Stimulated activated CD8-positive, alpha-beta memory T cell treated with anti-CD3 and anti-CD28 coated beads, Interleukin-12 subunit alpha, Interleukin-12 subunit beta, amount 100 ng/mL, for 1 hour (primary cell): ENCODE data around the gene CSMD2.

ENCODE experiments used
- DNase-seq: peaks from one replicate; pipeline ENCODE4 v3.0.0-alpha.2; 2020; ENCODE audit warnings: low read depth

The CSMD2 gene

GRCh38 chr1:33713058-33713877, 451.8 kb downstream of the CSMD2 start:
- no peak for DNase-seq

DNA sequence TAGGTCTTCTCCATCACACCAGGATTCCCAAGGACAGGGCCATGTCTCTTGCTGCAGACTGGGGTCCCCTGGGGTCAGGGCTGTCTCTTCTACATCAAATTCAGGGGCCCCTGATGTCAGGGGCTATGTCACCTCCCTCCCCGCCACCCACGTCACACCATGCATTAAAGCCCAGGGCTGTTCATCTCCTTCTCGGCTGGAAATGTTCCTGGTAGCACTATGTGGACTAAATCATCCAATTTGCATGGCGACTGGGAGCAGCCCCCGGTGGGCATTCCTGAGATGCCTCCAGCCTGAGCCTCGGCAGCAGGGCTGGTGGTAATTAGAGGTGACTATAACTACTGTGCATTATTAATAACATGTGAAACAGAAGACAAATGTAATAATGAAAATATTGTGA, 452.8 kb downstream of the CSMD2 start:
- no peak for DNase-seq

- DNase-seq = no peak
These were observed 453.5 kb downstream of the CSMD2 start for GRCh38 chr1:33711511-33711910.

DNA sequence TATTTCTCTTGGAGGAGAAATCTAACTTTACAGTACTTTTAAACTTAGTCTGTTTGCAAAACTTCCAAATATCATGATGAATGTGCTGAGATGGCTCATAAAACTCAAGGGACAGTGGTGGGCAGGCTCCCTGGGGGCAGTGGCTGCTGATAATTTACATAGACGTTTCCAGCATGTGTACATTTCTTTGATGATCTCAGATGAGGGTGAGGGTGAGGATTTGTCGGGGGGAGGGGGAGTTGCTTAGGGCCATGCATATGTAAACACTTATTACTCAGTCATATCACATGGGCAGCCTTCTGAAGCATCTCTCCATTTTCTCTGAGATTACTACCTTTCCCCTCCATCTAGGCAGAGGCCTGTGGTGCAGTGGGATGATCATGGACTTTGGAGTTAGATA, 454.1 kb downstream of the CSMD2 start:
- no peak for DNase-seq

DNA sequence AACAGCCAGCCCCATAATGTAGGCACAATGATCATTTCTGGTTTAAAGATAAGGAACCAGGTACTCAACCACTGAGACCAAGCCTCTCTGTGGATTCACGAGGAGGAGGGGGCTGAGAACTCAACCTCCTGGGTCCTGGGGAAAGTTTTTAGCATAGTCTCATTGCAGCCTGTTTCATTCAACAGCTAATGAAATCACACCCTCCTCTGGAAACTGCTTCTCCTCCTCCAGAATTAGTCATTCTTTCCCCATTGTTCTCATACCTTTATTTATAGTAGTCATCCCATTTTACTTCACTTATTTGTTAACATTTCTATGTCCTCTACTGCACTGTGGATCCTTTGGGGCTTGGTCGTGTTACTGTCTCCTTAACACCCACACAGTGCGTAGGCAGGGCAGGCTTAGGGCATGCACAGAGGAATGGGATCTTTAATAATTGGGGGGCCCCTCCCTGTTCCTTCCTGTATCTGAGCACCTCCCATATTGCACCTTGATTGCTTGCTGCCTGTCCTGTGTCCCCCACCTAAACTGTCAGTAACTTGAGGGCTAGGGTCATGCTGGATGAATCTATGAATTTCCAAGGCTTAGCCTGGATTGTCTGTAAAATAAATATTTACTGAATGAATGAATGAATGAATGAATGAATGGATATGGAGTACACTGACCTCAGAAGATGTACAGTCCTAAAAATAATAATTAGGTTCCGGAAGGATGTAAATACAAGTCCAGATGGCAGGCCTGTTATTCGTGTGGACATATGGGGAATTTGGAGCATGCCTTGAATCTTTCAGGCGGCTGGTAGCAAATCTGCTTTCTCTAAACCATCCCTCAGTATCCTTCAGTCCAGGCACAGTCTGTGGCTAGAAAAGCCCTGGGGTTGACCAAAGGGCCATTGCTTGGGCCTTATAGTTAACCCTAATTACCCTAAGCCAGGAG, 455.0 kb downstream of the CSMD2 start:
- no peak for DNase-seq

DNA sequence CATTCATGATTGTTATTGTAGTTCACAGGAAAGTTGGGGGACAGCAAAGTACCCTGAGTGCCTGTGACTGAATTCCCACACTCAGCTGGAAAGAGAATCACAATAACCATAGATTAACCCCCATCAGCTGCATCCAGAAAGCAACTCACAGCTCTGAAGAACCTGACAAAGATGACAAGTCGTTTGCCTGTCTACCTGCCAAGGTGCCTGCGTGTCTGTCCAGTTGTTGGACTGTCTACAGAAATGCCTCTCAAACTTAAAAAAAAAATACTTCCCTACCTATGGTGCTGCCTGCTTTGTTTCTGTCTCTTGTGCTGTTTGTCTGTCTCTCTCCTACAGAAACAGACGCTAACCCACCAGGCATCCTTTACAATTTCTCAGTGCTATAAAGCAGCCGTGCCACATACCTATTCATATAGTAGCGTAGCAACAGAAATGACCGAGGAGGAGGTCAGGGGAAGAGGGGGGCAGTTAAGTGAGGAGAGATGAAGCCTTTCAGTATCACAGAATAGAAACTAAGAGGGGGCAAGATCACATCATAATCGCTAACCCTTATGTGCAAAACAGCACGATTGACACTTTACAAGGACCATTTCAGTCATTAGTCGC, 455.8 kb downstream of the CSMD2 start:
- no peak for DNase-seq

DNA sequence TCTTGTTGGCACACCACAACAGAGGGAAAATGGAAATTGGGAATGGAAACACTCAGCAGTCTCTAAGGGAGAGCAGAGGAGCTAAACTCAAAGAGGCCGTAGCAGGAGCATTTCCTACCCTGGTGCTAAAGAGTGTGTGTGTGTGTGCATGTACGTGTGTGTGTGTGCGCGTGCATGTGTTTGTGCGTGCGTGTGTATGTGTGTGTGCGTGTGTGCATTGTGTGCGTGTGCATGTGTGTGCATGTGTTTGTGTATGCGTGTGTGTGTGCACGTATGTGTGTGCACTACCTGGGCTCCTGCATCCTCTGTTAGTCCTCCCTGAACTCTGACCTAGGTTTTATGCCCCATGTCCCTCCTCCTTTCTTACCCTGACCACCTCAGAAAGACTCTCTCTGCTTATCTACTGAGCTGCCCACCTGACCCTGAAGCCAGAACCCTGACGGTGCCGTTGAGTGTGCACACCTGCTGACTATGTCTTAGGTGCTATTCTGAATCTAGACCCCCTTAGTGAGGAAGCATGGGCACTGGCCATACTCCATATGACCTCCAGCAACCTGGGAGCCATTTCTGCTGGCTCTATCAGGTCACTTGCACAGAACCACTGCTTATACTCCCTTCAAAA, 458.3 kb downstream of the CSMD2 start:
- no peak for DNase-seq

- DNase-seq = no peak
These were observed 461.6 kb downstream of the CSMD2 start for GRCh38 chr1:33703464-33703863.

DNA sequence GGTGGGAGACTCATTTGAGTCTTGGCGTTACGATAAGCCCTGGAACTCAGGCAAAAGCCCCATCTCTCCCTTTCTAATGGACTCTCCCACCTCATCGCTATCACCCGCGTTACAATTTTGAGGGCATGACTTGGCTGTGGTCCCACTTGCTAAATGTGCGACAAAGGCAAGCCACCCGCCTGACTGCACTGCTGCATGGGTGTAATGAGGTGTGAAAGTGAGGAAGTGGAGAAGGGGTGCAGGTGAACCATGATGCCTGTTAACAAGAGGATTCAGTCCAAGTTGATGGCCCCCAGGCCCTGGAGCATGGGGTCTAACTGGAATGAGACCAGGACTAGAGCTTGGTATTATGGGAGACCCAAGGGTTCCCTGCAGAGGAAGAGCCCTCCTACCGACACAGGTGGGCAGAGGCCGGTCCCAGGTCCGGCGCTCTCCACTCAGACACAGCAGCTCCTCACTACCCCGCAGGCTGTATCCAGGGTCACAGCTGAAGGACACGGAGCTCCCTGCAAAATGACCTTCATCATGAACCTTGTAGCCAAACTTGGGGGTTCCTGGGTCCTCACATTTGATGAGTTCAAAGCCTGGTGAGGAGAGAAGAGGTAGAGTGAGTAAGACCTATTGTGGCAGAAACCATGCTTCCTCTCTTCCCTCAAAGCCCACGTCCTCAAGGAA, 466.5 kb downstream of the CSMD2 start:
- DNase-seq = no peak

- DNase-seq = no peak
These were observed 467.2 kb downstream of the CSMD2 start for GRCh38 chr1:33697816-33698215.

DNA sequence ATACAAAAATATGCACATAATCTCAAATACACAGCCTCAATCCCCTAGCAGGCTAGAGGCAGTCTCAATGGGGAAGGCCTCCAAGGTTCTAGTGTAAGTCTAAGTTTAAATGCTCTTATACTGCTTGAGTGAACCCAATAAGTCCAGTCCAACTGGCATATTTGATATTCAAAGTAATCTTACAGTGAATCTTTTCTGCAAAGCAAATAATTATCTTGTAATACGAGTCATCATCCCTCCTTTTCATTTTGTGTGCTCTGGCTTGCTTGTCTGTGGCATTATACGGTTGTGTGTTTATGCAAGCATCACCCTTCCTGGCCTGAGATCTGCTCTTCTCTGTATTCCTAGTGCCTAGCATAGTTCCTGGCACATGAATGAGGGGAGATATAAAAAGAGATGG, 468.1 kb downstream of the CSMD2 start:
- DNase-seq = no peak

GRCh38 chr1:33696311-33696710, 468.7 kb downstream of the CSMD2 start:
- DNase-seq = no peak

DNA sequence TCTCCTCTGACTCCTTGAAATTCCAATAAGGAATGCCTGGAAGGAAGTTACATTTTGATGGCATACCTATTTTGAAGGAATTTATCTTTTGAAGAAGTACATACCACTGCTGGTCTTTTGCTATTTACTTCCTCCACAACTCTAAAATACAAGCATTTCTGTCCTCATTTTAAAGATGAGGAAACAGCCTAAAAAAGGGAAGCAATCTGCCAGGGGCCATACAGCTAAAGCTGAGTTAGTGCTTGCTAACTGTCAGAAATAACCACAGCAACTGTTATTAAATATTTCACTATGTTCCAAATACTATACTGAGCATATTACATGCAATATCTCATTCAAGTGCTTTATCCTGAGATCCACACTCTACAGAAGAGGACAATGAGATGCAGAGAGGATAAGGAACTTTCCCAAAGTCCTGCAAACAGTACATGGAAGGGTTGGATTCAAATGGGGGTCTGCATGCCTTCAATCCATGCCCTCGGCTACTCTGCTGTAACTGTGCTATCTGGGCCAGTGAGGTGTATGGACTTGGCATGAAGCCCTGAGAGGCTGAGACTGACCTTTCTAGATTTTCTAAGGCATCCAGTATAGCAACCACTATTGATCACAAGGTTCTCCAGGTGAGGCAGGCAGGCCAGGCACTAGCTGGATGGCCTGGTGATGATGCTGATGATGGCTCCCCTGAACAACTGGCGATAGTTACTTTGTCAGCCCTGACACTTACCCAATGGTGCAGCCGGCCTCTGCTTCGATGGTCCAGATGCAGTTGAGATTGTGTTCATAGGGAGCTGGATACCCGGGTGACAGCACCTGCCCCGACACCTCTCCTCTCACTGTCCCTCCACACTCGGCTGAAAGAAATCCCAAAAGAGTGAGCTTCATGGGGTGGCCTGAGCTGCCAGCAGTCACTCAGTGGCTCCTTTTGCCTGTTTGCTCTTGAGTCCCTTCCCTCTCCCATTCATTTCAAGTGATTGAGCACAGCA, 472.5 kb downstream of the CSMD2 start:
- DNase-seq = no peak

GRCh38 chr1:33687000-33687399, 478.0 kb downstream of the CSMD2 start:
- no peak for DNase-seq

- no peak for DNase-seq
These were observed 478.5 kb downstream of the CSMD2 start for GRCh38 chr1:33686551-33686950.

- no peak for DNase-seq
These were observed 479.8 kb downstream of the CSMD2 start for GRCh38 chr1:33685256-33685655.

- DNase-seq = no peak
These were observed 480.4 kb downstream of the CSMD2 start for GRCh38 chr1:33684396-33685179.

DNA sequence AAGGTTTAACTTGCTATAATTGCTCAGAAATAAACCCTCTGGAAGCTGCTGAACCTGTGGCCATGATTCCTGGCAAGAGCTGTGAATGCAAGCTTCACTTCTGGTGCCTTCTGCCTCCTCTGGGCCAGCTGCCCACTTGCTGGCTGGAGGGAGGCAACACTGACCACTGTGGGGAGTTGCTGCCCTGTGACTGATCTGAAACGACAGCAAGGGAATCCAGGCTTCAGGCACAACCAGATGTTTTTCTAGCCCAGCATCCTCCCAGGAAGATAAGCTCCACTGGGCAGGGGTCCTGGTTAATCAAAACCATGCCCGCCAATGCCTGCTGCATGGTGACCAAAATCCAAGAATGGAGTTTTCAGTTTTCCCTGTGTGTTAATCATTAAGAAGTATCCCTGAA, 481.1 kb downstream of the CSMD2 start:
- DNase-seq = no peak

DNA sequence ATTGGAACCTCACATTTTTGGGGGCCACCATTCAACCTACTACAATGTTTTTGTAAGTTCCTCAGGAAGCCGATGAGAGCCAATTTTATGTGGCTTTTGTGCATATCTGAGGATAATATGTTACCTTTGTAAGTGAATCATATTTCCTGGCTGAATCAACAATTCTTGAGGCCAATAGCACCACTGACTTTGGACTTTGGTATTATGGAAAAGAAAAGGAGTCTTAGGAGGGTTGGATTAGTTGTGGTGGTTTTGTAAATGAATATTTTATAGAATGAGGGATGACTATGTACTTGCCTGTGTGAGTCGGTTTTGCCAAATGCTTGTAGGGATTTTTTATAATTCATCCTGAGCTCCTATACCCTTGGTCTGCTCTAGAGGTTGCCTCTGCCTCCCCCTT, 482.7 kb downstream of the CSMD2 start:
- no peak for DNase-seq
